CD14-positive monocyte (primary cell): ENCODE measurements around the gene FBP2. TPM values are rescaled to one million over a fixed set of nuclear protein-coding genes. Genes with fewer than 3 reads are reported as not detected.

Experiments
- DNase-seq, 3 donors: peaks; one replicate each; pipeline ENCODE4 v3.0.0-alpha.2; 2011 to 2022
- H2AFZ ChIP-seq: 2 replicates; pipeline ENCODE4 v1.6.0; 2012; ENCODE audit warnings: mild to moderate bottlenecking, low read depth, low read length, inconsistent platforms; ENCODE audit not compliant: insufficient read depth, poor library complexity, severe bottlenecking
- H3K27ac ChIP-seq, 2 donors: 1 replicate in 1 of 2; 2 replicates in 1 of 2; pipeline ENCODE4 v1.5.1; 2012 to 2013; ENCODE audit warnings: low read length in 2 of 2, control low read depth in 1 of 2, inconsistent platforms in 1 of 2, low read depth in 1 of 2, mild to moderate bottlenecking in 1 of 2
- H3K27me3 ChIP-seq, 2 donors: one replicate each; pipeline versions ENCODE4 v1.6.0 to v1.6.1; 2011 to 2013; ENCODE audit warnings: low read length in 2 of 2; ENCODE audit not compliant: control insufficient read depth in 2 of 2, insufficient read depth in 2 of 2
- H3K36me3 ChIP-seq, 2 donors: replicated peaks in 1 of 2; 1 replicate in 1 of 2; 2 replicates in 1 of 2; pipeline versions ENCODE4 v1.5.1 to v1.6.1; 2012 to 2013; ENCODE audit warnings: low read length in 2 of 2, control low read depth in 1 of 2, inconsistent platforms in 1 of 2, mild to moderate bottlenecking in 1 of 2; ENCODE audit not compliant: insufficient read depth in 2 of 2, control insufficient read depth in 1 of 2
- H3K4me1 ChIP-seq, 2 donors: 1 replicate in 1 of 2; 2 replicates in 1 of 2; pipeline versions ENCODE4 v1.5.1 to v1.6.1; 2012 to 2013; ENCODE audit warnings: low read length in 2 of 2, control low read depth in 1 of 2, inconsistent platforms in 1 of 2, mild to moderate bottlenecking in 1 of 2, moderate library complexity in 1 of 2; ENCODE audit not compliant: insufficient read depth in 2 of 2, control insufficient read depth in 1 of 2
- H3K4me2 ChIP-seq: replicated peaks from 2 replicates; pipeline ENCODE3; 2012; ENCODE audit warnings: low read length, moderate library complexity, mild to moderate bottlenecking; ENCODE audit not compliant: poor library complexity, severe bottlenecking; ENCODE audit errors: extremely low read depth
- H3K4me3 ChIP-seq, 3 experiments: fragments of 200-600 bp in 1 of 3; sonication (generic) in 1 of 3; replicated peaks in 1 of 3; 1 replicate in 2 of 3; 2 replicates in 1 of 3; pipeline ENCODE4 v1.5.1; 2011 to 2013; ENCODE audit warnings: low read length in 3 of 3, mild to moderate bottlenecking in 3 of 3, control low read depth in 2 of 3, low read depth in 2 of 3, inconsistent platforms in 1 of 3, moderate library complexity in 1 of 3
- H3K79me2 ChIP-seq: 2 replicates; pipeline ENCODE4 v1.6.0; 2012; ENCODE audit warnings: mild to moderate bottlenecking, control low read depth, inconsistent platforms, low read length, moderate library complexity; ENCODE audit not compliant: insufficient read depth
- H3K9ac ChIP-seq: 2 replicates; pipeline ENCODE4 v1.6.0; 2017; ENCODE audit warnings: low read length, mild to moderate bottlenecking; ENCODE audit not compliant: insufficient read depth, poor library complexity, severe bottlenecking
- H3K9me3 ChIP-seq, 2 donors: replicated peaks in 1 of 2; 1 replicate in 1 of 2; 2 replicates in 1 of 2; pipeline versions ENCODE4 v1.5.1 to v1.6.1; 2012 to 2013; ENCODE audit warnings: low read length in 2 of 2, control low read depth in 1 of 2; ENCODE audit not compliant: control insufficient read depth in 1 of 2, insufficient read depth in 1 of 2
- H4K20me1 ChIP-seq: 2 replicates; pipeline ENCODE4 v1.6.0; 2012; ENCODE audit warnings: mild to moderate bottlenecking, low read length, control low read depth, moderate library complexity; ENCODE audit not compliant: insufficient read depth
- H3K27ac Mint-ChIP-seq, 7 donors: one replicate each; pipeline ENCODE4 v1.8.0; 2020; ENCODE audit warnings: mild to moderate bottlenecking in 7 of 7, mixed read lengths in 7 of 7, moderate library complexity in 6 of 7, inconsistent platforms in 2 of 7
- H3K27me3 Mint-ChIP-seq, 3 donors: one replicate each; pipeline ENCODE4 v1.8.0; 2021 to 2022; ENCODE audit warnings: low read depth in 3 of 3, mild to moderate bottlenecking in 3 of 3, mixed read lengths in 3 of 3, moderate library complexity in 3 of 3, inconsistent platforms in 1 of 3
- H3K36me3 Mint-ChIP-seq, 2 donors: one replicate each; pipeline ENCODE4 v1.8.0; 2020; ENCODE audit warnings: mixed read lengths in 2 of 2, inconsistent platforms in 1 of 2, mild to moderate bottlenecking in 1 of 2
- H3K4me1 Mint-ChIP-seq: one replicate; pipeline ENCODE4 v1.8.0; 2020; ENCODE audit warnings: mild to moderate bottlenecking, mixed read lengths
- H3K4me3 Mint-ChIP-seq, 2 donors: one replicate each; pipeline ENCODE4 v1.8.0; 2020; ENCODE audit warnings: mild to moderate bottlenecking in 2 of 2, mixed read lengths in 2 of 2, moderate library complexity in 1 of 2
- H3K9me3 Mint-ChIP-seq, 7 donors: one replicate each; pipeline ENCODE4 v1.8.0; 2020 to 2022; ENCODE audit warnings: mixed read lengths in 7 of 7, mild to moderate bottlenecking in 6 of 7, moderate library complexity in 6 of 7, inconsistent platforms in 2 of 7
- CTCF ChIP-seq: fragments of 200-600 bp; IDR thresholded peaks from one replicate; pipeline ENCODE4 v1.8.0; 2022; ENCODE audit warnings: antibody characterized with exemption, mild to moderate bottlenecking
- WGBS: methylation state at CpG from one replicate; pipeline ENCODE4 v1.1.5; 2013; ENCODE audit warnings: missing lambda C conversion rate; ENCODE audit not compliant: insufficient coverage; 5-methylcytosine and 5-hydroxymethylcytosine counted together
- intact Hi-C, 2 donors: fragments of 100-400 bp; cut with micrococcal nuclease; formaldehyde crosslinking; loops; one replicate each; pipeline versions ENCODE4 v1.15.0 to v1.15.1; 2023
- polyA plus RNA-seq, 3 donors: library from polyadenylated mRNA; depleted of rRNA in 1 of 3; unstranded in 2 of 3; stranded (reverse) in 1 of 3; fragments of 300-500 nt in 2 of 3; fragments of >200 nt in 1 of 3; fragmentation: Illumina TruSeq in 2 of 3; gene quantifications; 1 replicate in 2 of 3; 2 replicates in 1 of 3; pipeline ENCODE4 v1.2.3, GENCODE V29; 2012 to 2021

Gene FBP2
- polyA plus RNA-seq, 3 donors = not detected

GRCh38 chr9:94623253-94623652 lies 29.6 kb upstream of the FBP2 start:
- H3K4me2 ChIP-seq = no peak overlapping the region
- intact Hi-C loops = loop anchor here in 1 of 2 donors (5.0 kb wide), 1 partner anchor 44 kb away; no protein-coding TSS in a partner anchor
- H3K27me3 ChIP-seq = no peaks in the 10 kb centered on the region
- peaks cover 13% of the 10 kb centered on the region for H3K4me1 Mint-ChIP-seq
- TF ChIP-seq CTCF = peak; percentile 69
- H2AFZ ChIP-seq = no peak overlapping the region
- peaks cover 0 to 3% (median 0%) of the 10 kb centered on the region in 7 donors for H3K9me3 Mint-ChIP-seq
- H3K27ac Mint-ChIP-seq = peak overlapping the region in 2 of 7 donors; percentile 14 to 45
- H4K20me1 ChIP-seq = no peaks in the 10 kb centered on the region
- no peaks in the 10 kb centered on the region for H3K4me1 ChIP-seq
- H3K9ac ChIP-seq = no peak overlapping the region
- peaks cover 0 to 2% (median 0%) of the 10 kb centered on the region in 3 donors for H3K27me3 Mint-ChIP-seq
- no peaks in the 10 kb centered on the region for H3K79me2 ChIP-seq
- H3K27ac ChIP-seq = no peak overlapping the region
- peaks cover 9 to 32% of the 10 kb centered on the region in 2 donors for H3K36me3 ChIP-seq
- H3K4me3 Mint-ChIP-seq = no peak overlapping the region
- DNase-seq = peak; percentile 42 to 52 (median 48)
- no peak overlapping the region for H3K4me3 ChIP-seq
- H3K36me3 Mint-ChIP-seq = peaks cover 25 to 34% of the 10 kb centered on the region in 2 donors
- 64% methylated on average over 6 of the region's 9 CpGs for WGBS
- no peaks in the 10 kb centered on the region for H3K9me3 ChIP-seq

- intact Hi-C loops = loop anchor here in 1 of 2 donors (5.0 kb wide), 1 partner anchor 45 kb away; no protein-coding TSS in a partner anchor
- H3K9me3 ChIP-seq = no peaks in the 10 kb centered on the region
- no peak overlapping the region for H3K27ac ChIP-seq
- H3K36me3 ChIP-seq = peaks cover 17 to 42% of the 10 kb centered on the region in 2 donors
- H3K4me3 Mint-ChIP-seq = peak overlapping the region in 1 of 2 donors; percentile 45
- H3K9ac ChIP-seq = no peak overlapping the region
- H3K27me3 Mint-ChIP-seq = peaks cover 0 to 2% (median 0%) of the 10 kb centered on the region in 3 donors
- H3K36me3 Mint-ChIP-seq = peaks cover 33 to 39% of the 10 kb centered on the region in 2 donors
- WGBS = 97% methylated on average over 19 of the region's 19 CpGs
- no peak for TF ChIP-seq CTCF
- H3K27me3 ChIP-seq = no peaks in the 10 kb centered on the region
- peaks cover 13% of the 10 kb centered on the region for H3K4me1 Mint-ChIP-seq
- no peak for DNase-seq
- H4K20me1 ChIP-seq = no peaks in the 10 kb centered on the region
- no peak overlapping the region for H3K4me2 ChIP-seq
- peak overlapping the region in 4 of 7 donors; percentile 10 to 41 (median 28) for H3K27ac Mint-ChIP-seq
- H3K4me3 ChIP-seq = no peak overlapping the region
- H3K9me3 Mint-ChIP-seq = peaks cover 0 to 3% (median 0%) of the 10 kb centered on the region in 7 donors
- H2AFZ ChIP-seq = no peak overlapping the region
- no peaks in the 10 kb centered on the region for H3K4me1 ChIP-seq
- H3K79me2 ChIP-seq = no peaks in the 10 kb centered on the region
Measured at GRCh38 chr9:94622087-94622800, 28.6 kb upstream of the FBP2 start.
